Activated naive CD4-positive, alpha-beta T cell (primary cell): ENCODE results near the gene SPRR1B.
"Not testable (repeated sequence)": the region's sequence is repeated elsewhere in the genome, so short reads cannot be mapped to it uniquely, and the experiment has no call there.

Experiments
- DNase-seq, 4 experiments: peaks; one replicate each; lab custom pipeline; 2025; lab: John Stamatoyannopoulos, UW

Gene SPRR1B

GRCh38 chr1:153040950-153041631, 10.1 kb downstream of the SPRR1B start, which contains the start of gene SPRR2D:
Gene SPRR2D (minus strand): TSS chr1:153041120. CDS start chr1:153040346, 774 bp downstream.
- DNase-seq: no peak

- no peak for DNase-seq
Measured at GRCh38 chr1:153049211-153049610, 18.2 kb downstream of the SPRR1B start.

DNA sequence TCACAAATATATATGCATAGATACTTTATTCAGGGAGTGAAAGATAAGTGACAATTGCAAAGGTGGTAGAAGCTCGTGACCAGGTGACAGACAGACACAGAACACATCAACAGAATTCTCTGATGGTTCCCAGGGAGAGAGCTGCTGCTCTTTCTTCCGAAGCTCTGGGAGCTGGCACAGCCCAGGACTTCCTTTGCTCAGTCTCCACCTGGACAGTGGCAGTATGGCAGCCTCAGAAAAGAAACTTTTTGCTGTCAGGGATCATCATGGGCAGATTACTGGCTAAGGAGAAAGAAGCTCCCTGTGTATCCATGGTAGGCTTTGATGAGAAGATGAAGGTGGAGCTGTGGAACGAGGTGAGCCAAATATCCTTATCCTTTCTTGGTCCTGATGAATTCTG, 25.1 kb downstream of the SPRR1B start:
- not testable (repeated sequence) for DNase-seq

- no peak for DNase-seq
Measured at GRCh38 chr1:153057375-153057774, 26.4 kb downstream of the SPRR1B start, which contains the start of gene SPRR2A. Gene SPRR2A (minus strand): TSS chr1:153057512. CDS start chr1:153056735, 777 bp downstream.

GRCh38 chr1:153058154-153058553, 27.2 kb downstream of the SPRR1B start:
- DNase-seq: no peak

GRCh38 chr1:153058826-153059784, 28.1 kb downstream of the SPRR1B start:
- DNase-seq: no peak

GRCh38 chr1:153070243-153070642, 39.2 kb downstream of the SPRR1B start:
- no peak for DNase-seq

DNA sequence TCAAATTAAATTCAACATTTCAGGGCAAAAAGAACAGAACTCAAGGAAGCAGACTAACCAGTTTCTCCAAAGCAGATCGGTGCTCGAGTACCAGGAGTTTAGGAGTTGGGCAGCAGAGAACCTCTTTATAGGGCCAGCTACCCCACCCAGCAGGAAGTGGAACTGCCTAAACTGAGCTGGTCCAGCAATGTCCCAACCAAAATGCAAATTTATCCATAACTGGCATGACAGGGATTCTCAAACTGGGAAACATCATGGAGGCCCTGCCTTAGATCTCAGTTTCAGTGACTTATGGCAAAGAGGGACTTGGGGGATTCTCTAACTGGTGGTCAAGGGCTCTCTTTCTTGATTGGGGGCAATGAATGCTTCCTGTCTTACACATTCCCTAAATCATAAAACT, 40.5 kb downstream of the SPRR1B start, which contains the start of gene SPRR2B:
TSS of gene SPRR2B (minus strand) at position 101 of the 400 bp plus-strand sequence. CDS start 772 bp downstream, outside the sequence.
- DNase-seq: no peak

- no peak for DNase-seq
Measured at GRCh38 chr1:153072806-153073726, 42.1 kb downstream of the SPRR1B start.

- DNase-seq: no peak
Measured at GRCh38 chr1:153081736-153082135, 50.7 kb downstream of the SPRR1B start.
